ENCODE results near the gene RACGAP1. TPM values are rescaled to one million over a fixed set of nuclear protein-coding genes. Genes with fewer than 3 reads are reported as not detected.

The RACGAP1 gene
- total RNA-seq, 2 experiments from 2014 or later: 172 to 179 TPM

DNA sequence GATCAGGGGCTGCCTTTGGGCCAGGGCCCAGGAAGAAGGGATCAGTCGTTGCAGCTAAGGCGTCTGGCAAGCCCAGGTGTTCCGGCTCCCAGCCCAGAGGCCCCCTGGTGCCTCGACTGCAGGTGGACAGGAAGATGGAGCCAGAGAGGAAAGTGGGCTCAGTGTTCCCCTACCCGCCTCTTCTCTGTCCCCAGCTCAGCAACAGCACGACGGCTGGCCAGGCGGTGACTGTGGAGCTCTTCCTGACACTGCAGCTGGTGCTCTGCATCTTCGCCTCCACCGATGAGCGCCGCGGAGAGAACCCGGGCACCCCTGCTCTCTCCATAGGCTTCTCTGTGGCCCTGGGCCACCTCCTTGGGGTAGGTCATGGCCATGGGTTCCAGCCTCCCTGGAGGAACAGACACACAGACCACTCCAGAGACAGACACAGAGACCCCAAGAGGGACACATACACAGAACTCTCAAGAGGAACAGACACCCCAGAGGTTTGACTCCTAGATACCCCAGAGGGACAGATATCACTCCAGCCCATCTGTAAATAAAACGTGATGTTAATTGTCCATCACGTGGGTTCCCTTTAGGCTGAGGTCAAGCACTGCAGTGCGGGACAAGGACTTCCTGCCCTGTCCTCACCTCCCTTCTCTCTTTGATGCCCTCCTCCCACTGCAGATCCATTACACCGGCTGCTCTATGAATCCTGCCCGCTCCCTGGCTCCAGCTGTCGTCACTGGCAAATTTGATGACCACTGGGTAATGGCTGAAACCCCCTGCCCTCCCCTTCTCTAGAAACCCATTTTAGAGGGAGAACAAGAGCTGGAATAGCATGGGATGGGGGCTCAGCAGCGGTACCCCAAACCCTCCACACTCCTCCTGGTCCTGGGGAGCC, 71.1 kb downstream of the RACGAP1 start:
- Mint-ChIP-seq H3K27ac (no peak overlapping the region), H3K4me3 (no peak overlapping the region), H3K27me3 (peaks cover 57% of the 10 kb centered on the region), H3K9me3 (no peaks in the 10 kb centered on the region), H3K4me1 (no peaks in the 10 kb centered on the region), H3K36me3 (ENCODE audit: low read depth) (no peaks in the 10 kb centered on the region)
- CTCF ChIA-PET: interaction anchor here (0.8 to 1.3 kb wide), 2 partner anchors 9 to 13 kb away, joined by 4 to 5 read pairs; no protein-coding TSS in a partner anchor
- DNase-seq: no peak
- POLR2A ChIA-PET: interaction anchor here (1.7 kb wide), 1 partner anchor 9 kb away, joined by 4 read pairs; no protein-coding TSS in a partner anchor

GRCh38 chr12:49953151-49953550, 72.1 kb downstream of the RACGAP1 start:
- Mint-ChIP-seq H3K27ac (no peak overlapping the region), H3K36me3 (ENCODE audit: low read depth) (no peaks in the 10 kb centered on the region), H3K9me3 (no peaks in the 10 kb centered on the region), H3K4me3 (no peak overlapping the region), H3K4me1 (no peaks in the 10 kb centered on the region), H3K27me3 (peaks cover 51% of the 10 kb centered on the region)
- ChIA-PET CTCF (interaction anchor here (0.8 to 1.0 kb wide), 2 partner anchors 14 to 23 kb away, joined by 3 to 4 read pairs; no protein-coding TSS in a partner anchor), POLR2A (no interaction called here)
- DNase-seq: no peak

GRCh38 chr12:49952391-49953055, 72.8 kb downstream of the RACGAP1 start:
- H3K27me3 Mint-ChIP-seq: peaks cover 44% of the 10 kb centered on the region
- no peaks in the 10 kb centered on the region for H3K9me3 Mint-ChIP-seq
- H3K36me3 Mint-ChIP-seq (ENCODE audit: low read depth): no peaks in the 10 kb centered on the region
- H3K27ac Mint-ChIP-seq: no peak overlapping the region
- H3K4me3 Mint-ChIP-seq: no peak overlapping the region
- H3K4me1 Mint-ChIP-seq: no peaks in the 10 kb centered on the region
- ChIA-PET CTCF (interaction anchor here (0.8 to 1.0 kb wide), 2 partner anchors 14 to 22 kb away, joined by 3 to 4 read pairs; no protein-coding TSS in a partner anchor), POLR2A (no interaction called here)
- no peak for DNase-seq

DNA sequence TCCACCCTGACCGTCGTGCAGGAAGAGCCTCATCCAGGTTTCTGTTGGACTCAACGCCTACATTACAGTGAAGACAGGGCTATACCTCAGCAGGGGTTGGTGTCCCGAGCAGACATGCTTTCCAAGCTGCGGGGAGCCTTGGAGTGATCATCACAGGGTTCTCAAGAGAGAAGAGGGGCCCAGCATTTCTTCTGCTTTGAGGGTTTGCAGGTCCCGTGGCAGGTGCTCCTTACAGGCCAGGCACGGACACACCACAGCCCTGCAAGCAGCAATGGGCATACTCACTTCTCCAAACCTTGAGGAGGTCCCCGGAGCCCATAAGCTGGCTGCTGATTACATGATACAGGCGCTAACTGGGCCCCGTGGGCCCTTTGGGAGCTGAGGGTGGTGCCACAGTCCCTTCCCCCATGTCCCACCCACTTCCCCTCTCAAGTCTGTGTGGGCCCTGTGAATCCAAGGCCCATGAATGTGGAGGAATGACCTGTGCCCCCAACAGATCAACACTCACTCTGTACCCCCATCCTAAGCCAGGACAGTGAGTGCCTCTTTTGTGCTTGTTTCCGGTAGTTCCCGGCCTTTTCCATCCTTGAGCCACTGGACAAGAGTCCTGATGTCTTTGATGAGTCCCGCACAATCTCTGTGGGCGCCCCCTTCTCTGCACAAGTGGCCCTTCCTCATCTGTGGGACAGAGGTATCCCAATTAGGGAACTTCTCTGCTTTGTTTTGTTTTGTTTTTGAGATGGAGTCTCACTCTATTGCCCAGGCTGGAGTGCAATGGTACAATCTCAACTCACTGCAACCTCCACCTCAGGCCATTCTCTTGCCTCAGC, 73.7 kb downstream of the RACGAP1 start:
- peaks cover 35% of the 10 kb centered on the region for H3K27me3 Mint-ChIP-seq
- peaks cover under 1% of the 10 kb centered on the region for H3K4me1 Mint-ChIP-seq
- no peak overlapping the region for H3K4me3 Mint-ChIP-seq
- CTCF ChIA-PET: no interaction called here
- H3K9me3 Mint-ChIP-seq: no peaks in the 10 kb centered on the region
- POLR2A ChIA-PET: no interaction called here
- no peak for DNase-seq
- H3K27ac Mint-ChIP-seq: no peak overlapping the region
- no peaks in the 10 kb centered on the region for H3K36me3 Mint-ChIP-seq (ENCODE audit: low read depth)

- H3K9me3 Mint-ChIP-seq: no peaks in the 10 kb centered on the region
- no peaks in the 10 kb centered on the region for H3K36me3 Mint-ChIP-seq (ENCODE audit: low read depth)
- CTCF ChIA-PET: interaction anchor here (1.9 kb wide), 1 partner anchor 17 kb away, joined by 14 read pairs; no protein-coding TSS in a partner anchor
- no peak within 1 kb of the TSS for H3K4me3 Mint-ChIP-seq
- no peak within 1 kb of the TSS for H3K27ac Mint-ChIP-seq
- H3K4me1 Mint-ChIP-seq: peaks cover 11% of the 10 kb centered on the region
- peaks cover 25% of the 10 kb centered on the region for H3K27me3 Mint-ChIP-seq
- no peak for DNase-seq
- POLR2A ChIA-PET: no interaction called here
These were observed 74.7 kb downstream of the RACGAP1 start, which contains the start of gene AQP2 for GRCh38 chr12:49950273-49951251. TSS of gene AQP2 (plus strand) at chr12:49950737. CDS start at chr12:49950831, 94 bp downstream.

GRCh38 chr12:49949866-49950265, 75.4 kb downstream of the RACGAP1 start:
- peaks cover 18% of the 10 kb centered on the region for H3K4me1 Mint-ChIP-seq
- H3K4me3 Mint-ChIP-seq: no peak overlapping the region
- H3K27ac Mint-ChIP-seq: no peak overlapping the region
- CTCF ChIA-PET: interaction anchor here (1.9 kb wide), 1 partner anchor 17 kb away, joined by 14 read pairs; no protein-coding TSS in a partner anchor
- H3K36me3 Mint-ChIP-seq (ENCODE audit: low read depth): no peaks in the 10 kb centered on the region
- DNase-seq: no peak
- H3K9me3 Mint-ChIP-seq: no peaks in the 10 kb centered on the region
- POLR2A ChIA-PET: no interaction called here
- H3K27me3 Mint-ChIP-seq: peaks cover 23% of the 10 kb centered on the region

DNA sequence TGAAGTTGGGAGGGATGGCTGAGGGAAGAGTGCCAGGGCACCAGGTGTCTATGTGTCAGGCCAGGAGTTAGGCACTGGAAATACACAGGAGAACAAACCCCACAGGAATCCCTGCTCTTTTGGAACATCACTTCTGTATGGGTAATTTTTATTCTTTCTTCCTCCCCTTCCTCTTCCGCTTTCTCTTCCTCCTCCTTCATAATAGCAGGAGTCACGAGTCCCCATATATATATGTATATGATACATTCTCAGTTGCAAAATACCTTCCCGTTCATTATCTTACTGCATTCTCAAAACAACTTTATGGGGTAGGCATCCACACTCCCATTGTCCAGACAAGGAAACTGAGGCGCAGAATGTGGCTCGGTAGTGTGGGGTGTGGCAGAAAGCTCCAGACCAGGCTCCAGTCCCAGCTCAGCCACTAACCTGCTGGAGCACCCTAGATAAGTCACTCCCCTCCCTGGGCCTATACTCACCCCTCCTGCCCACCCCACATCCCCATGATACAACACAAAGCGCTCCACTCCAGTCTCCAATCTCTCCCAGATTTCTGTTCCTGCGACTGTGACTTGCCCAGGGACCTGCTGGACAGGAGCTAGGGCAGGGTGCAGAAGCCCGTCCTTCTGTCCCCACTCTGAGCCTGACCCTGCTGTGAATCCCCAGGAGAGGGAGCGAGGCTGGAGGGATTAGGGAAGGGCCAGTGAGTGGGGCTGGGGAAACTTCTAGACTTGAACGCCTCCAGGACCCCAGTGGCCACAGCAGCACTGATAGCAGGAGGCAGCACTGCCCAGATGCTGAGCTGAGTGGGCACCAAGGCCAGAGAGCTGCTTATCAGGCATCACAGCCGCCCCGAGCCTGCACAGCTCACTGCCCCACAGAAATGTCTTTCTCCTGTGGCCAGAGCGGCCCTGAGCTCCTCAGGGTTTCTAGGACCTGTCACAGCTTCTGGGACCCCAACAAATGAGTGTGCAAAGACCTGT, 76.1 kb downstream of the RACGAP1 start:
- no peak for DNase-seq
- no peaks in the 10 kb centered on the region for H3K9me3 Mint-ChIP-seq

DNA sequence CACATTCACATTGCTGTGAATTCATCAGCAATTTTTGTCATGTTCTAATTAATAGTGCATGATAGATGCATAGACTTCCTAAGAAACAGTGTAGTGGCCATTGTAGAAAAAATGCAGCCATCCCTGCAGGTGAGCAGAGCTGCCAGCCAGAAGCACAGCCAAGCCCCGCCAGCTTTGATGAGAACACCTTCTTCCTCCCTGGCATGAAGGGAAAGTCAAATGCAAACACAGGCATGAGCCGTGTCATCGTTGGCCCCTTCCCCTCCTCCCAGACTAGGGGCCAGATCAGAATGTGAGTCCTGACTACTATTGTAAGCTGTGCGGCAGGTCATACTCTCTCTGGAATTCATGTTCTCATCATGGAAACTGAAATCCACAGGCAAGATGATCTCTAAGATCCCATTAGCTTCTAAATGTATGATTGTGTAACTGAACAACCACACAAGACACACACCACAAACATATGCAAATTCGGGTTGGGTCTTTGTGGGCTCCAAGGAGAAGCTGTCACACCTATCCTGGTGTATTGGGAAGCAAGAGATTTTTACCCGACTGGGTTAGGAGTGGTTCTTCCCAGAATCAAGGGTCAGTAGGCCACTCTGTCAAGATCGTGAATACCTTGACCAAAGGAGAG, 77.6 kb downstream of the RACGAP1 start:
- ChIA-PET CTCF (interaction anchor here (1.1 to 4.5 kb wide), 2 partner anchors 19 to 107 kb away, joined by 4 to 86 read pairs; no protein-coding TSS in a partner anchor), POLR2A (no interaction called here)
- Mint-ChIP-seq H3K27me3 (peaks cover 8% of the 10 kb centered on the region), H3K27ac (no peak overlapping the region), H3K36me3 (ENCODE audit: low read depth) (no peaks in the 10 kb centered on the region), H3K9me3 (no peaks in the 10 kb centered on the region), H3K4me1 (peaks cover 39% of the 10 kb centered on the region), H3K4me3 (no peak overlapping the region)
- no peak for DNase-seq

More for the DNA sequence above, 76.1 kb downstream of the RACGAP1 start:
- H3K4me1 Mint-ChIP-seq: peaks cover 25% of the 10 kb centered on the region
- H3K36me3 Mint-ChIP-seq (ENCODE audit: low read depth): no peaks in the 10 kb centered on the region
- H3K4me3 Mint-ChIP-seq: no peak overlapping the region
- no peak overlapping the region for H3K27ac Mint-ChIP-seq
- POLR2A ChIA-PET: no interaction called here
- H3K27me3 Mint-ChIP-seq: peaks cover 16% of the 10 kb centered on the region
- CTCF ChIA-PET: interaction anchor here (1.9 to 4.5 kb wide), 2 partner anchors 18 kb away, joined by 14 to 86 read pairs; no protein-coding TSS in a partner anchor

DNA sequence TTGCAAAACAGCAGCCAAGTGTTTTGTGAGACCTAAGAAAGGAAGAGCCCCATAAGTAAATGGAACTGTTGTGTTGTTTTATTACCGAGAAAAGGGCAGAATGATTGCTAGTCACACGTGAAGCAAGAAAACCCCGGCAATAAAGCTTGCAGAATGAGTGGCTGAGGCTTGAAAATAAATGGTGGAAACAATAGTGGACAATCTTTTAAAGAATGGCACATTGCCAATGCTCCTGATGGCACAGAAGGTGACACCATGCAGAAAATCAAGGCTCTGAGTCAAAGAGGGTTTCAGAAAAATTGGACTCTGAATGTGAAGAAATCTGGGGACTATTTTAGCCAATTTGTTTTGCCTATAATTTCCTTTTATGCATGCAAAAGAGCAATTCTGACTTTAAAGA, 78.8 kb downstream of the RACGAP1 start:
- ChIA-PET CTCF (interaction anchor here (0.6 to 4.5 kb wide), 26 partner anchors 9 to 1632 kb away, joined by 3 to 86 read pairs (median 6); partner anchors contain the start of genes BCDIN3D, COX14 and TMBIM6), POLR2A (interaction anchor here (0.9 to 1.9 kb wide), 8 partner anchors 9 to 416 kb away, joined by 3 to 11 read pairs (median 4); partner anchors contain the start of gene BCDIN3D)
- H3K36me3 Mint-ChIP-seq (ENCODE audit: low read depth): no peaks in the 10 kb centered on the region
- peaks cover 4% of the 10 kb centered on the region for H3K27me3 Mint-ChIP-seq
- no peak overlapping the region for H3K4me3 Mint-ChIP-seq
- peaks cover 51% of the 10 kb centered on the region for H3K4me1 Mint-ChIP-seq
- H3K27ac Mint-ChIP-seq: no peak overlapping the region
- H3K9me3 Mint-ChIP-seq: no peaks in the 10 kb centered on the region
- DNase-seq: no peak

GRCh38 chr12:49946086-49946485, 79.2 kb downstream of the RACGAP1 start:
- Mint-ChIP-seq H3K36me3 (ENCODE audit: low read depth) (no peaks in the 10 kb centered on the region), H3K4me1 (peaks cover 55% of the 10 kb centered on the region), H3K27me3 (peaks cover 4% of the 10 kb centered on the region), H3K9me3 (no peaks in the 10 kb centered on the region), H3K27ac (peak overlapping the region; percentile 90), H3K4me3 (no peak overlapping the region)
- POLR2A ChIA-PET: interaction anchor here (0.9 to 1.9 kb wide), 13 partner anchors 9 to 275 kb away, joined by 3 to 11 read pairs (median 4); partner anchors contain the start of genes BCDIN3D, RACGAP1 and SMARCD1
- CTCF ChIA-PET: interaction anchor here (0.6 to 4.5 kb wide), 50 partner anchors 9 to 1632 kb away, joined by 3 to 86 read pairs (median 4); partner anchors contain the start of genes BCDIN3D, COX14, FAIM2 and RACGAP1
- no peak for DNase-seq

Measured in activated CD4-positive, alpha-beta memory T cell treated with anti-CD3 and anti-CD28 coated beads, Interleukin-2, amount 10 ng/mL, durations not matched to agents 7 days and 5 days (primary cell).